NCI-H1105 (cell line): ENCODE results near the gene PSMA7.
"Not testable (repeated sequence)": the region's sequence is repeated elsewhere in the genome, so short reads cannot be mapped to it uniquely, and the experiment has no call there.

Experiments
- DNase-seq: peaks from one replicate; lab custom pipeline; 2025; lab: John Stamatoyannopoulos, UW

The PSMA7 gene

DNA sequence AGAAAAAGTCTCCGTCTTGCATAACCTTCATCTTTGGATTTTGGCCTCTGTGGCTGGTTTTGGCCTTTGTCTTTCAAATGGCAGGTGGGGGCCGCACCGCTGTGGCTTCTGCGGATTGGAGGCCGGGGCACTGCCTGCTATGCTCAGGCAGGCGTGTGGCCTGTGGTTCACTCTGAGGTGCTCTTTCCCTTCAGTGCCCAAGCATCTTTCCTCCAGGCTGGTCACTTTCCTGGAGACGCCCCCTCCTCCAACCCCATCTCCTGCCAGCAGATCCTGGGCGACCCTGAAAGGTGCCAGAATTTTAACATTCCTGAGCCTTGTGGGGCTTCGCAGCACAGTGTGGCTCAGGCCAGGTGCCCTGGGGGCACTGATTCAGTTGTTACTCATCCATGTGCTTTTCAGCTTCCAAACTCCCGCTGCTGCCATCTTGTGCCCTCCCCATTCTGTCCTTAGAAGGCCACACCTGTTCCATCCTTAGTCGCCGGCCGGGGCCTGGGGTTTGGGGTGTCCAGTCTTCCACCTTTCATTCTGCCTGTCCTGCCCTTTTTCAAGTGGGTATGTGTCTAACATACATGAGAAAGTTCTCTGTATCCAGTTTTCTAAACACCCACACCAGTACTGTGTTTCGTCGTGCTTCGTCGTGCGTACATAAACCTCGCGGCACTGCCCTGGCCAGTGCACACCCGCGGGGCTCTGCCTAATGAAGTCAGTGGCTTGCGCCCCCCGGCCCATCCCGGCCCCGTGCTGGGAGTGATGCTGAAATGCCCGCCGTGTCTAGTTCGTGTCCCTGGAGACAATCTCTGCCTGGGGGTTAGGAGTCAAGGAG, 12.4 kb upstream of the PSMA7 start:
- DNase-seq = no peak

DNA sequence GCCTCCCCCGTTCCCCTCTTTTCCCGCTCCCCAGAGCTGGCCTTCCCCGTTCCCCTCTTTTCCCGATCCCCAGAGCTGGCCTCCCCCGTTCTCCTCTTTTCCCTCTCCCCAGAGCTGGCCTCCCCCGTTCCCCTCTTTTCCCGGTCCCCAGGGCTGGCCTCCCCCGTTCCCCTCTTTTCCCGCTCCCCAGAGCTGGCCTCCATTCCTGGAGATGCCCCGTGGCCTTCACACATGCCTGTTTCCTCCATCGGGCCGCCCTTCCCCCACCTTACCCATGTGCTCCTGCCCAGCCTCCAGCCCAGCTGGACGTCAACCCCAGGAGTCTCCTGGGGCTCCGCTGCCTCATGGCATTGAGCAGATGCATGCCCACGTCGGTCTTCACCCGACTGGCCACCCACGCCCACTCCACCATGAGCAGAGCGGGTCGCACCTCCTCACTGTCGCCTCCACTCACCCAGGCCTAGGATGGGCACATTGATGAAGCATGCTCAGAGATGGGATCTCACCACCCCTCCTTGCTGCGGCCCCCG, 8.7 kb upstream of the PSMA7 start:
- DNase-seq = no peak

DNA sequence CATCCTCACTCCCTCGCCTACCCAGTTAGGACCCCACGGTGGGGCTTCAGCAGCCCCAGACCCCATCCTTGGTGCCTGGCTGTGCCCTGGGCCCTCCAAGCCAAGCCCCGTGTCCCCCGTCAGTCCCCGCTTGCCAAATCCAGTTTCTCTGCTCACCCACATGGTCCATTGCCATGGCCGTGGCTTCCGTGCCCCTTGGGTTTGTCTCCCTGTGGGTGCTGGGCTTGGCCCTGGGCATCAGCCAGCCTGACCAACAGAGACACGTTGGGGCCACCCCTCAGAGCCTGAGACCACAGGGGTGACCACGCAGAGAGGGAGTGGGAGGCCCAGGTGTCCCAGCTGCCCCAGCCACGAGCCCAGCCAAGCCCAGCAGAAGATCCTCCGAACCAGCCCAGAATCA, 8.0 kb upstream of the PSMA7 start:
- no peak for DNase-seq

DNA sequence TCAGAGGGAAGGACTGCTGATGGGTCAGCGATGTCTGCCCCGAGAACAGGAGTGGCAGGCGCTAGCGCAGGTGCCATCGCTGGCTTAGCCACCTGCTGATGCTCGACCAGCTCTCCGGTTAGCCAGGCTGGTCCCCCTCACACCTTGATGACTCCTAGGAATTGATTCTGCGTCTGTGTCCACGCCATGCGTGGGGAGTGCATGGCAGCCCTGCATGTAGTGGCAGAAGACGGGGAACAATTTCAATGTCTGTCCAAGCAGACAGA, 7.0 kb upstream of the PSMA7 start:
- no peak for DNase-seq

DNA sequence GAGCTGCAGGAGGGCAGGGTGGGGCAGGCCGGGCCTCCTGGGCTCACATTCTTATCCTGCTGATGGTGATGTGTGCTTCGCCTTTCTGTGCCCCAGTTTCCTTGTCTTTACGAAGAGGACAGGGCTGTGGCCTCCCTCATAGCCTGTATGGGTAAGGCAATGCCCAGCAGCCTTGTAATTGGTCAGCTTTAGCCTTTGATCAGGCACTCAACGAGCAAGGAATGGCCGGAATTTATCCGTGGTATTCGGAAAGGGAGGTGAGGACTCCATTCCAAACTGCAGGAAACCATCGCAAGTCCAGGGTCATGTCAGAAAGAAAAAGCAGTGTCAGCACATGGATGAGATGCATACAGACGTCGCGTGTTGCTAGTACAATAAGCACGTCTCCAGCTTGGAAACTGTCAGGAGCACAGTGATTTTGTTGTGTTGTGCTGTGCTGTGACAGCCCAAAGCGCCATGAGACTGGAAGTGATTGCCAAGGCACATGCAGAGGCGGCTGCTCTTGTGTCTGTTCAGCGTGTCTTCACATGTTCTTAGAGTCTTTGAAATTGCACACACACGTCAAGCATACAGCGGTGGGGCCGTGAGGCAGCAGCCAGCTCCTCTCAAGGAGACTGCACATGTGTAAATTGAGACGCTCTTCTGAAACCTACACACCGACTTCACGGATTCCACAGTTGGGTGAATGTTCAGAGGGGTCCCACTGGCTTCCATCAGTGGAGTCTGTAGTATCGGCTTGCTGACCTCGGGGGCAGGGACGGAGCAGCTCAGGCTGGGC, 6.5 kb upstream of the PSMA7 start:
- DNase-seq = no peak

DNA sequence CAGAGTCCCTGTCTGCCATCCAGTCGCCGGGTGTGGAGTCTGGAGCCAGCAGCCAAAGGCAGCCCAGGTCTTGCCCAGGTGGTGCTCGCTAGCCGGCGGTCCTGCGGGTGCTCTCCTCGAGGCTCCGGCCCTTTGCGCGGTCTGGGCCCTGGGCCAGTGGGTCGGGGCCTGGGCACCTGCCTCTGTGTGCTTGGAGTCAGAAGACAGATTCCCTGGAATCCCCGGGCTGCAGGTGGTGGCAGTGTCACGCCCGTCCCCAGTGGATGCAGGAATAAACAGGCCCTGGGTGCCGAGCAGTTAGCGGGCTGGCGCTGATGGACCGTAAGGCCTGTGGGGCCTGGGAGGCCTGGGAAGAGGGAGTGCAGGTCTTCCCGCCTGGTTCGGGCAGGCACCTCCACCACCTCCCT, 5.7 kb upstream of the PSMA7 start:
- DNase-seq = no peak

DNA sequence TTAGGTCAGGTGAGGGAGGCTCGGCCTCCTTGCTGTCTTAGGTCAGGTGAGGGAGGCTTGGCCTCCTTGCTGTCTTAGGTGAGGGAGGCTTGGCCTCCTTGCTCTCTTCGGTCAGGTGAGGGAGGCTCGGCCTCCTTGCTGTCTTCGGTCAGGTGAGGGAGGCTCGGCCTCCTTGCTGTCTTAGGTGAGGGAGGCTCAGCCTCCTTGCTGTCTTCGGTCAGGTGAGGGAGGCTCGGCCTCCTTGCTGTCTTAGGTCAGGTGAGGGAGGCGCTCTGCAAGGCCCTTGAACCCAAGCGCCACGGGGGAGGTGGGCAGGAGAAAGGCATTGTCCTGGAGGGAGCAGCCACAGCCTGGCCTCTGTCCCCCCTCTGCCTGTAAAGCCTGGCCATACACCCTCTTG, 5.2 kb upstream of the PSMA7 start:
- not testable (repeated sequence) for DNase-seq

DNA sequence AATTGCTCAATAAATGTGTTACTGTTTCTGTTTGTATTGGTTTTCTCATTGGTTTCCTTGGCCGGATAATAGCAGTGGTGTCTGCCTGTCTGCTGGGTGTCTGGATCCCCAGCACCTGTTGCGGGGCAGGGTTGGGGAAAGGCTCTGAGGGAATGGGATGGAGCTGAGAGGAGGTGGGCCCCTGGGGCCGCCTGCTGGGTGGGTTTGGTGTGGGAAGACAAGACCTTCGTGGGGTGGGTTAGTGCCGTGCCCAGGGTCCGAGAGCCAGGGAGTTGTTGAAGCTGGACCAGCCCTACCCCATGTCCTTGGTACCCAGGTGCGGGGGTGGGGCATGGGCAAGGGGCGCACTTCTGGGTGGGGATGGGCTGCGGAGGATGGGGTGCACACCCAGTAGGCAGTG, 4.3 kb upstream of the PSMA7 start:
- DNase-seq = no peak

DNA sequence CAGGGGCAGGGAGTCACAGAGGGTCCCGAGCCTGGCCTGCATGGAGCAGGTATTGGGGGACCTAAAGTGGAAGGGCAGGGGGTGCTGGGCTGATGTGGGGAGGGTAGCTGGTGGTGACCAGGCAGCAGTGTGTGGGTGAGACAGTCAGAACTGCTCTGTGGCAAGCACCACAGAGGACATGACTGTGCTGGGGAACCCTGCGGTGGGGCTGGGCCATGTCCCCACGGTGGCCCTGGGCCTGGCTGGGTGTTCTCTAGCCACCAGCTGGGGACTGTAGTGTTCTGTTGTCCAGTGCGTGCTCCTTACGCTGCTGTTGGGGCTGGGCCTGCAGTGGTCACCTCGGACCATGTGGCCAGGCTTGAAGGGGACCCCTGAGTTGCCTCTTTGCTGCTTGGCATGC, 3.9 kb upstream of the PSMA7 start:
- no peak for DNase-seq

DNA sequence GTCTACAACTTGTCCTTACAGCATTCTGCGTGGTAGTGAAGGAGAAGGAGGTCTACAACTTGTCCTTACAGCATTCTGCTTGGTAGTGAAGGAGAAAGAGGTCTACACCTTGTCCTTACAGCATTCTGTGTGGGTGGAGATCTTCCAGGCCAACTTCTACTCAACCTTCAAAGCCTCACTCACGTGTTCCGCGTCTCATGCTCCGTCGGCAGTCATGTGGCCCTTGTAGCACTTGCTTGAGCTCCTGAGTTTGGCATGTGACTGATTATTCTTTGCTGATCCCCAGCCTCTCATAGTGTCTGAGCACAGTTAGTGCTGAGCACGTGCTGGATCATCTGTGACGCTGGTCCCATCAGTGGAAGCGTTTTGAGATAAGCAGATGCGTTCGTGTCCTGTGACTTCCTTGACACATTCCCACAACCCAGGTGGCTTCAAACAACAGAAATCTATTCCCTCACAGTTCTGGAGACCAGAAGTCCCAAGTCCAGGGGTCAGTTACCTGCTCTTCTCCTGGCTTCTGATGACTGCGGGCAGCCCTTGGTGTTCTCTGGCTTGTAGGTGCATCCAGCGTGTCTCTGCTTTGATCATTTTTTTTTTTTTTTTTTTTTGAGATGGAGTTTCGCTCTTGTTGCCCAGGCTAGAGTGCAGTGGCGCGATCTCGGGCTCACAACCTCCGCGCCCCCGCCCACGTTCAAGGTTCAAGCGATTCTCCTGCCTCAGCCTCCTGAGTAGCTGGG, 3.0 kb upstream of the PSMA7 start:
- no peak for DNase-seq

DNA sequence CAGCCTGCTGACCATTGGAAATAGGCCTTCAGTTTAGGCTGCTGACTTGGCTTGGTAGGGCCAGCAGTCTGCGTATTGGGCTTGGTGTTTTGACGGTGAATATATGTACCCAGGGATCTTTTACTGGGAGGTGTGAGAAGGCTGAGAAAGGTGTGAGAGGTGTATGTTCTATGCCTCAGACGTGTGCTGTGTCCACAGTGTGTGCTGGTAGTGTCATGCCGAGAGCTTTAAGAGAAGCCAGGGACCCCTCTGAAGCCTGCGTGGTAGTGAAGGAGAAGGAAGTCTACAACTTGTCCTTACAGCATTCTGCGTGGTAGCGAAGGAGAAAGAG, 2.5 kb upstream of the PSMA7 start:
- no peak for DNase-seq

DNA sequence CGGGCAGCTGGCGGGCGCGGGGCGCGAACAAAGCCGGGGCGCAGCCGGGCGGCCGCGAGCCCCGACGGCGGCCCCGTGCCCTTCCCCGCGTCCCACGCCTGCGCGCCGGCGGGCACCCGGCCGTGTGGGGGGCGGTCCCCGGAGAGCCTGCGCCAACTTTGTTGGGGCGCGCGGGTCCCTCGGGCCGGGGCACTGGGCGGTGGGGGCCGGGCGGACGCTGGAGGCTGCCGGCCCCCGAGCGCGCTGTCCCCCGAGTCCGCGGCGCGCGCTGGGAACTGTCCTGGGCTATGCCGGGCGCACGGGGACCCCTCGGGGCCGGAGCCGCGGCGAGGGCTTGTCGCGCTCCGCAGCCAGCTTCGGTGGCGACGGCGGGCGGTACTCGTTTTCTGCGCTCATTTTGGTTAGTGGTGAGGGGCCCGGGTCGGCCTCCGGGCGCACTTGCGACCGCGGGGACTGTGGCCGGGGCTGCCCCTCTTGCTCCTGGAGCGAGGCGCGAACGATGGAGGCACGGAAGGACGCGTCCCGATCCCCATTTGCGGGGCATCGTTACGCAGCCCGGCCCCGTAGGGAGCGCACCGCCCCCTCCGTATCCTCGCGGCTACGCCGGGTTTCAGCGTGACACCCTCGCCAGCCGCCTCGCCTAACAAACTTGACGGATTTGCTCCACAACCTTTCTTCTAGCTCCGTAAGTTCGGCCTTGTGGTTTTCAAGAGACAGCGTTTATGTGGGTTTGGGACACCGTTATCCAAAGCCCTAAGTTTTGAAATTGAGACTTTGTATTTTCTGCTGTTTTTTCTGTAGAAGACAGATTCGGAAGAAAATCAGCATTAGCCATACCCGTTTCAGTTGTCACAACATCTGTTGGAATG, 997 bp upstream of the PSMA7 start:
- DNase-seq = peak; percentile 31

DNA sequence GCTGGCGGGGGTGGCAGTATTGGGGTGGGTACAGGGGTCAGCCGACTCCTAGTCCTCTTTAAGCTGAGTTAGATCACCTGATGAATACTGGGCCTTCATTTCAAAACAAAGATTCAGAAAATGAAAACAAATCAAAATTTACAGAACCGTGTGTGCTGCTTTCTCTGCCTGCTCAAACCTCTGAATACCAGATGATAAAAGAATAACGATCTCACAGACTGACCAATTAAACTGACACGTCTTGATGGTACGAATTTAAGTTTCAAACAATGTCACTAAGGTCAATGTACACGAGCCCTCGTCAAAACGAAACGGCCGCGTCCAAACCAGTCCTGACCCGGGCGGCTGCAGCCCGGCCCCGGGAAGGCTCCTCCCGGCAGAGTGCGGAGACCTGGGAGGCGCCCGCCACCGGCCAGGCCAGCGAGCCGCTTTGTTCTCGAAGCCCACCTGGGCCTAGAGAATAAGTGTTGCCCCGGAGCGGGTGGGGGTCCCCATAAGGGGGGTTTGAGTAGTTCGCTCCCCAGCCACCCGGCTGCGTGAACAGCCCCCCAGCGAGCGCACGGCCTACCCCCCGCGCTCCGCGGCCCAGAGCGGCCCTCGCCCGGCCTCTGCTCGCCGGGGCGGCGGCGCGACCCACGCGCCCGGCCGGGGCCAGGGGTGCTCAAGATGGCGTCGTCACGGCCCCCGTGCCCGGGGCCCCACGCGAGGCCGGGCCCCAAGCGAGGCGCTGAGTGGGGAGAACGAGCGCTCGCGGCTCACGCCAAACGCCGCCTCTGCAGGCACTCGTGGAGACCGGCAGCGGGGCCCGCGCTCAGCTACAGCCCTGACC, 728 bp downstream of the PSMA7 start:
- no peak for DNase-seq

DNA sequence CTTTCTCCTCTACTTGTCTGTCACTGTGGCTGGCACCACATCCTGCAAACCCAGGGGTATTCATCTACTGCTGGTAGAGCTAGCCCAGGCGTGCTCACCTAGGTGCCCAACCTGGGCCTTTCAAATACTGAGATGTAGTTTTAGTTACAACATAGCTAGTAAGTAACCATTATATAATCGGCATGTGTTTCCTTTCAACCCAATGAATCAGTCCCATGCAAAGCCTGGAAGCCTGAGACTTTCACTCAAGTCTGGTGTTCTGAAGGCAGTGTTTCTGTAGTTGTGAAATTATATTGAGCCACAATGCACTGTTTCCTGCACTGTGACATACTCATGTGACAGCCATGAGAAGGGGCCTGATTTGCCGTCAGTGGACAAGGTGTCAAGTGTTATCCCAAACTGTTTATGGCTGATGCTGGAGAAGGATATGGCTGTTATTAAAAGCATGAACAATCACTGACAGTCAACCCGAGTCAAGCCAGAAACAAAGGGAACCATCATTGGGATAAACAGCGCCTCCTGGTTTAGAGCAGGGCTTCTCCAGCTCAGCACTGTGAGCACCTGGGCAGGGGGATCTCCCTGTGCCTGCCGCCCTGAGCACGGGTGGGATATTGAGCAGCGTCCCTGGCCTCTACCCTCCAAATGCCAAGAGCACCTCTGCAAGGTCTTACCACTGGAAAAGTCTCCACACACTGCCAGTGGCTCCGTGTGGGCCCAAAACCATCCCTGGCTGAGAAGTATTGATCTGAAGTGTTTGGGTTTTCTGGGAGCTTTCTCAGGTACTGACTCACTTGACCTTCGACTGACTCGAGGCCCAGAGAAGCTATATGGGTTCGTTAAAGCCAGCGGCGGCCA, 1.6 kb downstream of the PSMA7 start:
- DNase-seq = no peak

DNA sequence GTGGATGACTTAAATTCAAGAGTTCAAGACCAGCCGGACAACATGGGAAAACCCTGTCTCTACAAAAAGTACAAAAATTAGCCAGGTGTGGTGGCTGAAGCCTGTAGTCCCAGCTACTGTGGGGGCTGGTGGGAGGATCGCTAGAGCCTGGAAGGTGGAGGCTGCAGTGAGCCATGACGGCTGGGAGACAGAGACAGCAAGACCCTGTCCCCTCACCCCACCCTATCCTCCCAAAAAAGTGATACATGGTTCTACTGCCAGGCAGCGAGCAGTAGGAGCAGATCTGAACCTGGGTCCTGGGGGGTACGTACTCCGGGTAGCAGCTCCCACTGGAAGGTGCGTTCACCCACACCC, 2.2 kb downstream of the PSMA7 start:
- no peak for DNase-seq

DNA sequence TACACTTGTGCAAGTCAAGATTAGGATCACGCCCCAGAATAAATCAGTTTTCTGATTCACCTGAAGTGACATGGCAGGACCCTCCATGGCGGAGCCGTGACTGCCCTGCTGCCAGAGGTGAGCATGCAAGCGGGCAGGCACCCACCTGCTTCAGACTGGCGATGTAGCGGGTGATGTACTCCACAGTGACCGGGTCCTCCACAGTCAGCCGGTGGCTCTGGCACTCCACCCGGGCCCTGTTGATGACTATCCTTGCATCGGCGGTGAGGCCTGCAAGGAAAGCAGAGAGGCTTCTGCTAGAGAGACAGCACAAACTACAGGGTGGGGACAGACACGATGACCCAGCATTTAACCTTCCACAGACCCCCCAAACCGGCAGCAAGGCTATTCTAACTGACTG, 3.6 kb downstream of the PSMA7 start:
- DNase-seq = no peak

DNA sequence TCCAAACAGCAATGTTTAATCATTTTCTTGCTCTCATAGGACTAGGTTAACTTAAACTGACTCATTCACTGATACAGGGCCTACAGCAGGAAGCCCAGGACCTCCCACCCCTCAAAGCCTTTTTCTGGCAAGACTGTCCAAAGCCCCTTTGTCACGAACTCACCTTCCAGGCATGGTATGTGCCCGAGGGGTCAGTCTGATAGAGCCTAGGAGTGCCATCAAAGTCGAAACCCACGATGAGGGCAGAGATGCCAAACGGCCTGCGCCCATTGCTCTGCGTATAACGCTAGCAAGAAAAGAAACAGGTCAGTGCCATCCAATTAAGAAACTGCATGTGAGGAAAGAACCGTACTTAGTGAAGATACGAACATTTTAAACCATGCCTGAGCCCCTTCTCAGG, 4.3 kb downstream of the PSMA7 start:
- DNase-seq = no peak

DNA sequence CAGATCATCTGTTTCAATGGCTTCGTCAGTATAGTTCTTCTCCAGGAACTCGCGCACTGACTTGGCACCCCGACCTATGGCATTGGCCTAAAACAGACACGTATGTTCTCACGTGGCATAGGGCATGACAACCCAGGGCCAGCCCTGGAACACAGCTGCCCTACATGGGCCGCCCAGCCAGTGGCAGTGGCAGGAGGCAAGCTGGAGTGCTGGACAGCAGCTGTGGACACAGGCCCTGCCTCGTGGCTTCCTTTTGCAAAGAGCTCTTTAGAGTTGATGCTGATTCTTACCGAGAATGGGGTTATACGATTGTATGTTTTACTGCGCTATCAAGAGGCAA, 5.0 kb downstream of the PSMA7 start:
- no peak for DNase-seq

DNA sequence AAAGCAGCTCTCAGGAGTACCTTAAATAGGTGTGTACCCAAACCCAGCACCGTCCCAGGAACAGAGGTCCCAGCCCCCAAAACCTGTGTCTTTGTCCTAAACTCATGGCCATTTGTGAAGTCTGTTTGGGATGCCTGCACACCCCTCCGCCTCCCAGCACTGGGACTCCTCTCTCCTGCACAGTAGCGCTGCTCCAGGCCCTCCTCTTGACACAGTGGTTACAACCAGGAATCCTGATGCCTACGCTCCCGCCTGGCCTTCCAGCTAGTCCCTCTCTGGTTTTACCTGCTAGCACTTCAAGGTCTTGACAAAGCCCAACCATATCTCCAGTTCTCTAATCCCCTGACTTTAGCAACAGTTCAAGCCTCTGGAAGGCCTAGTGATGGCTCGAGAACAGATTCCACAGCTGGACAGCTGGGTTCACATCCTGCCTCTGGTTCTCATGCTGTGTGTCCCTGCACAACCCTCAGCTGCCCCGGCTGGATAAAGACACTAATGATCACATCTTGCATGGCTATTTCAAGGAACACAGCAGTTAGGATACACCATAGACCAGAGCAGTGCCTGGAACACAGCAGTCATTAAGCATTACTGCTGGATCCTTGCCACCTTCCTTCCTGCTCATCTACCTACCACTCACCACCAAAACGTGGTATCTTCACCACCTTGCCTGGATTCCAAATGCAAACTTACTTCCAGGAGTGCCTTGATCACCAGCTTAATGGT, 5.6 kb downstream of the PSMA7 start:
- DNase-seq = no peak

DNA sequence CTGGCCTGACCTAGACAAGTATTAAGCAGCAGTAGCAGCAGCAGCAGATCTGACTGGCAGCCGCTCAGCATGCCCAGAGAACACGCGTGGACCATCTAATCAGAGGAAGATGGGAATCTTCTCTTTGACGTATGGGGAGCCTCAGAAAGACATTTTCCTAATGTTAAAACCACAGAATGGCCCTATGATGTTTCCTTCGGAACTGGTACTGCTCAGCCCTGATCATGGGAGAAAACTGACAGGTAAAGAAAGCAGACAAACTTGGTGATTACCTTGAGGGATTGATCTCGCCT, 6.2 kb downstream of the PSMA7 start:
- DNase-seq = no peak
